NCI-H774 (cell line): ENCODE results near the gene IQCN.

Experiments used
- DNase-seq: peaks from one replicate; lab custom pipeline; 2025; lab: John Stamatoyannopoulos, UW

IQCN gene

DNA sequence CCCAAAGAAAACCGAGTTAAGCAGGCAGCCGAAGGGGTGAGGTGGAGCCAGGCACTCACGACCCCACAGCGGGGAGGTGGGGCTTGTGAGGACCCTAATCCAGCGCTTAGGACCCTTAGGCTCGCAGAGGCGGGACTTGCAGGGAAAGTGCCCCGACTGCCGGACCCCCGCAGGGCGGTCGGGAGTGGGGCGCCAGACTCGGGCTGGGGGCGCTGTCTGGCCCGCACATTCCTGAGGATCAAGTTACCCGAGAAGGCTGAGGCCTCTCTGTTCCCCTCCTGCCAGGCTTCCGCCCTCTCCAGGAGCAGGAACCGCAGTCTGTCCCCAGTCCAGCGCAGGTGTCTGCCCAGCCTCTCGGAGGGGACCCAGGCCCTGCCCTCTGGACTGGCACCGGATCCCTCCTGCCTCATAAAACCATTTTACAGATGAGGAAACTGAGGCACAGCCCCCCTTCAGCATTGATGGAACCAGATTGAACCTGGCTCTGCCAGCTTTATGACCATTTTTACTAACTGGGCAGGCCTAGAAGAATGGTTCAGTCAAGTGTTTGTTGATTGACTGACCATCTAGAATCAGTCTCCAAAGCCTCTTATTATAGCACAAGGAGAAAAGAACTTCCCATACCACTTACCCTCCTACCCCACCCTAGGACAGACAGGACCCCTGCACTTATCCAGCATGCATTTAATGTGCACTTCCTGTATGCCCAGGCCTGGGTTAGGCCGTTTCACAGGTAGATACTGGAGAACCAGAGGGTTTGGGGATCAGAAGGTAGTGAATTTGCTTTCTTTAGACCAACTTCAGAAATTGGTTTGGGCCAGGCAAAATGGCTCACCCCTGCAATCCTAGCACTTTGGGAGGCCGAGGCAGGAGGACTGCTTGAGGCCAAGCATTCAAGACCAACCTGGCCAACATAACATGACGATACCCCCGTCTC, 13.9 kb upstream of the IQCN start:
- DNase-seq: no peak

DNA sequence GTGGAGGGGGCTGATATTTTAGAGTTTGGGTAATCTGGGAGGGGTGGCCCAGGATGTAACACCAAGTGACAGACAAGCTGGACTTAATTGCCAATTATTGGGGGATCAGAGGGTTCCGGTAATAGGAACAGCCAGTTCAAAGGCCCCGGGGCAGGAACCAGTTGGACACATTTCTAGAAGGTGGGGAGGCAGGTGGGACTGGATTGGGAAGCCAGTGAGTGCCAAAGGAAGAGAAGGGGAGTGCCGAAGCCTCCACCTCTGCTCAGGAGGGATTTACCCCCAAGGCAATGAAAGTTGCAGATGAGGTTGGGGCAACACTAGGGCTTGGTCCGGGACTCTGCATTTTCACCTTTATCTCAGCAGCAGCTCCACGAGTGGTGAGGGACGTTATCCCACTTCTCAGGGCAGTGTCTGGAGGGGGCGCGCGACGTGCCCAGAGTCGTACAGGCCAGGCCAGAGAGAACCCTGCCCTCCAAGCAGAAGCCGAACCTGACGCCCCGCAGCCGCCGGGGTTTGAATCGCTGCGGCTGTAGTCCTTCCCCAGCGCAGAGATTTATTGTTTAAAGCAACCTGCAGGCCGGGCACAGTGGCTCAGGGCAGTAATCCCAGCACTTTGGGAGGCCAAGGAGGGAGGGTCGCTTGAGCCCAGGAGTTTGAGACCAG, 12.9 kb upstream of the IQCN start:
- DNase-seq: no peak

DNA sequence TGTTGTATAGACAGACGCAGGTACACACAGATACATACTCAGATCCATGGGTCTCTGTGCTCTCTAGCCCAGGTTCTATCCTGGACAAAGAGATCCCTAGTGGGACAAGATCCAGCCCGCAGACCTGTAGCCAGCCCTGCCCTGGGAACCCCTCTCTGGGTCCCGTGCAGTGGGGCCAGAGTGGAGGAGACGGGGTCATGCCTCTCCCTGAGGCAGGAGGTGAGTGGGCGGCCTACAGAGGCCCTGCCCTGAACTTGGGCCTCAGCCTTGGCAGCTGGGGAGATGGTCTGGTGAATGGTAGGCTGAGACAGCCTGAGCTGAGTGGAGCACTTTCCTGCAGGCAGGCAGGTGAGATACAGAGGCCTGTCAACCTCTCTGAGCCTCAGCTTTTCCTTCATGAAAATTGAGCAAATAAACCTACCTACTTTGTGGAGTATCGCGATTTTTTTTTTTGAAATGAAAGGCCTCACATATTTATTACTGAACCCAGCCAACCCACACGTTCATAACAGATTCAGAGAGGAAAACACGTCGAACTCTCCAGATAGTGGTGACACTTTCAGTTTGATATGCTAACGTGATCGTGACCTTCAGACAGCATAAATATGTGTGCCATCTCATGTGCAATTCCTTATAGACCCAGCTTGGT, 10.6 kb upstream of the IQCN start:
- no peak for DNase-seq

DNA sequence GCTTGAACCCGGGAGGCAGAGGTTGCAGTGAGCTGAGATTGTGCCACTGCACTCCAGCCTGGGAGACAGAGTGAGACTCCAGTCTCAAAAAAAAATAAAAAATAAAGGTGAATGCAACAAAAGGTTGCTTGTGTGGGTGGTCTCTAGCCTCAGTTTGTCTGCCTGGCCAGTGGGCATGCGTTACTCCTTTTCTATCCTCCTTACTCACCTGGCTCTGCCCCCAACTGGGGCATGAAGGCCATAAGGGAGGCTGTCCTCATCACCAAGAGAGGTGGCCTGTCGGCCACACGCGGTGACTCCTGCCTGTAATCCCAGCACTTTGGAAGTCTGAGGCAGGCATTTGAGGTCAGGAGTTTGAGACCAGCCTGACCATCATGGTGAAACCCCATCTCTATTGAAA, 9.1 kb upstream of the IQCN start:
- no peak for DNase-seq

DNA sequence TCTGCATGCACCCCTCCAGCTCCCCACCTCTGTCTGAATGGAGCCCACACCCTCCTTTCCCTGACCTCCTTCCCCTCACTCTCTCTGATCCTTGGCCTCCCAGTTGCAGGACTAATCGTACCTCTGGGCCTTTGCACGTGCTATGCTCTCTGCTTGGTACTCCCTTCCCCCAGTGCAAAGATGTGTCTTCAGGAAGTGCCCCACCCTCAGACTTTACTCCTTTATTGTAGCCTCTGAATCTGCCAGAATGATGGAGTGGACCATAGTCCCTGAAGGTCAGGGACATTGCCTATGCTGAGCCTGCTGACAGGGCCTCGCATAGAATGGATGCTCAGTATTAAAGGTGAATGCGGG, 8.5 kb upstream of the IQCN start:
- DNase-seq: no peak

DNA sequence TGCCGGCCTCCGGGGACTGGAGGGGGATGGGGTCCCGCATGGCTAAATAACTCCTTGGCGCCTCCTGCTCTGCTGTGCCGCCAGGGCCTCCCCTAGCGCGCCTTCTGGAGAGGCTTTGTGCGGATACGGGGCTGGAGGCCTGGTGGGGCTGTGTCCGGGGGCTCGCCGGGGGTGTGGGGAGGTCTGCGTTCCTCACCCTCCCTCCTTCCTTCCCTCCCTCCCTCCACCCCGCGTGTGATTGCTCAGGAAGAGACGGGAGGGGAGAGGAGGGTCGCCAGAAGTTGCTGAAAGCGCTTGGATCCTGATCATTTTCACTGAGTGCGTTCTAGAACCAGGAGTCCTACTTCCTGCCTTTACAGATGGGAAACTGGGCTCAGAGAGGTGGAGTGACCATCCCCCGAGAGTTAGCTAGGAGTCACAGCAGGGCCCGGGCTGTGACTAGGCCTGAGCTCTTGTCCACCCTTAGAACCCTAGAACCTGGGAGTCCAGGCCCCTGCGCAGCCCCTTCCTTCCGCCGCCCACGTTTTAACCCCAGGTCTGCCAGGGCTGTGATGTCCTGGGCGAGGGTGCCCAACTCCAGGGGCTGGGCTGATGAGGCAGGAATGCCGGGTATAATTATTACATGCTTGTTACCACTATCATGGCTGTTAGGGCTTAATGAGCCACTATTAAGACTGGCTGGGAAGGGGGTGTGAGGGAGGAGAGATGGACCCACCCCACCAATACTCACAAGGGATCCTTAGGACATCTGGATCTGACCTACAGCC, 8.0 kb upstream of the IQCN start:
- DNase-seq: peak; percentile 24

DNA sequence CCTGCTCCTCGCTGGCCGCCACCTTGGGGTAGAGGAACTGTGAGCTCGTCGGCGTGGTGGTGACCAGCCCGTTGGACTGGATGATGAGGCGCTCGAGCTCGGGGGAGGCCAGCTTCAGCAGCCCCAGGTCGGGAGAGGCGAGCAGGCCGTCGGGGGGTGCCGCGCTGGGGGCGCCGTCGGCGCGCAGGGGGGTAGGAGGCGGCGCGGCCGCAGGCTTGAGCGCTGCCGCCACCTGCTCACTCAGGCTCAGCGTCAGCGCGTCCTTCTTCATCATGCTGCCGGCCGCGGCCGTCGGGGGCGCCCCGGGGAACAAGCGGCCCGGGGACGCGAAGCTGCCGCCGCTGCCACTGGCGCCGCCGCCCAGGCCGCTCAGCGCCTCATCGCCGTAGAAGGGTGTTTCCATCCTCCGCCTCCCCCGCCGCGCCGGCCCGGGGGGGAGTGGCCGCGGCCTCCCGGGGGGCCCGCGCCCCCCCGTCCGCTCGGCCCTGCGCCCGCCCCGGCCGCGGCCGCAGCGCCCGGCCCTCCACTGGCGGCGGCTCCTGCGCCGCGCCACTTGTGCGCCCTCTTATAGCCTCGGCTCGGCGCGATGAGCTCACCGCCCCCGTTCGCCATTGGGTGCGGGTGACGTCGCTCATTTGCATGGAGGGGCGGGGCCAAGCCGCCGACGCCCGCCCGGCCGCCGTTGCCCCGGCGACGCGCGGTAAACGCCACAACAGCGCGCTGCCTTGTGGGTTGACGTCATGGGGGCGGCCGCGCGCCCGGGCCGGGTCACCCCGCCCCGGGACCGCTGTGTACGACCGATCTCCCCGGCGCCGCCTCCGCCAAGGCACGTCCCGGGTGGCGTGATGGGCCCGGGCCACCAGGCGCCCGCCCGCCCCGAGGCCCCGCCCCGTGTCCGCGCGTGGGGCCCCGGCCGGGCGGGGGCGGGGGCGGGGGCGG, 7.1 kb upstream of the IQCN start, which contains the start of gene JUND:
Gene JUND, minus strand, starts transcription at position 541 of the 939 bp plus-strand sequence. Its CDS starts 138 bp downstream, at position 403.
- DNase-seq: peak; percentile 96

DNA sequence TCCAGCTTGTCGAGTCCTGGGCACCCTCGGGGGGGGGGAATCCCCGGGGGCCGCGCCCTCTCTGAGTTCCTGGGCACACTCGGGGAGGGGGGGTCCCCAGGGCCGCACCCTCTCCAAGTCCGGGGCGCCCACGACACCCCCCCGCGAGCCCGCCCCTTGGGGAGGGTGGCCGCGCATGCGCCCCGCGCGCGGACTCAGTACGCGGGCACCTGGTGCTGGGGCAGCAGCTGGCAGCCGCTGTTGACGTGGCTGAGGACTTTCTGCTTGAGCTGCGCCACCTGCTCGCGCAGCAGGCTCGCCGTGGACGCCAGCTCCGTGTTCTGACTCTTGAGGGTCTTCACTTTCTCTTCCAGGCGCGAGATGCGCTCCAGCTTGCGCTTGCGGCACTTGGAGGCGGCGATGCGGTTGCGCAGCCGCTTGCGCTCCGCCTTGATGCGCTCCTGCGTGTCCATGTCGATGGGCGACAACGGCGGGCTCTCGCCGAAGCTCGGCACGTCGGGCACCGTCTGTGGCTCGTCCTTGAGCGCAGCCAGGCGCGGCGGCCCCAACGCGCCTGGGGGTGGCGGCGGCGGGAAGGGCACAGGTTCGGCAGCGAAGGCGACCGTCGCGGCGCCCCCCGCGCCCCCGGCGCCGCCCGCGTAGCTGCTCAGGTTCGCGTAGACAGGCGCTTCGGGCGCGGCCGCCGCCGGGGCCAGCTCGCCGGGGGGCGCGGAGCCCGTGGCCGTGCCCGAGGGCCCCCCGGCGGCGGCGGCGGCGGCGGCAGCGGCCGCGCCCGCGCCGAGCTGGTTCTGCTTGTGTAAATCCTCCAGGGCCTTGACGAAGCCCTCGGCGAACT, 6.2 kb upstream of the IQCN start:
- DNase-seq: peak; percentile 78

DNA sequence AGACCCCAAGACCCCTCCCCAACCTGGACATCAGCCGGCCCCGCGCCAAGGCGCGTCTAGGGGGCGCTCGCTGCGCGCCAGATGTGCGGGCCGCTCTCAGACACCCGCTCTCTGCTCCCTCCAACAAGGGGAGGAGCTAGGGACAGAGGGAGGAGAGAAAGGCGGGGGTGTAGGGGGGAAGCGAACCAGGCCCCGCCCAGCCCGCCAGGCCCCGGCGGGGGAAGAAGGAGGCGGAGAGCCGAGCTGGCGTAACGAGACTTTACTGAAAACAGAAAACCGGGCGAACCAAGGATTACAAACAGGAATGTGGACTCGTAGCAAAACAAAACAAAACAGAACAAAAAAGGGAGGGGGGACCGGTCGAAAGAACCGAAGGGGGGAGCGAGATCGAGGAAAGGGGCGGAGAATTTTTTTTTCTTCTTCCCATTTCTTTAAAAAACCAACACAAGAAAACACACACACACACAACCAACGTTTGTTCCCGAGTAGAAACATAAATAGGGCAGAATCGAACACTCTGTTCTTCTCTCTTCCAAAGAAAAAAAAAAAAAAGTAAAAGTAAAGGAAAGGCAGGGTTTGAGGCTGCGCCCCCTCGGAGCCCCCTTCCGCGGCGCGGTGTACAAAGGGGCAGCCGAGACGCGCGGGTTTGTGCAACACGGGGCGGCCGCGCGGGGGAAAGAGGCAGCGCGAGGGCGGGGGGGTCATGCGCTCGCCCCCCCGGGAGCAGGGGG, 5.4 kb upstream of the IQCN start:
- DNase-seq: peak; percentile 89

DNA sequence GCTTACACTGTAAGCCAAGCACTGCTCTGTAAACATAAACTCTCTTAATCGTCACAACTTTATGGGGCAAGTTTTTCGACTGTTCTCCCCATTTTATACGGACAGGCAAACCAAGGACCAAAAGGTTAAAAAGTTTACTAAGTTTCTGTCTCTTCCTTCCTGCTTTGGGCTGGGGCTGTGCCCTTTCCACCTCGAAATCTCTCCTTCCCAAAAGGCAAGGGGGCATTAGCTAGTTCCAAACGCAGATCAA, 4.9 kb upstream of the IQCN start:
- no peak for DNase-seq

DNA sequence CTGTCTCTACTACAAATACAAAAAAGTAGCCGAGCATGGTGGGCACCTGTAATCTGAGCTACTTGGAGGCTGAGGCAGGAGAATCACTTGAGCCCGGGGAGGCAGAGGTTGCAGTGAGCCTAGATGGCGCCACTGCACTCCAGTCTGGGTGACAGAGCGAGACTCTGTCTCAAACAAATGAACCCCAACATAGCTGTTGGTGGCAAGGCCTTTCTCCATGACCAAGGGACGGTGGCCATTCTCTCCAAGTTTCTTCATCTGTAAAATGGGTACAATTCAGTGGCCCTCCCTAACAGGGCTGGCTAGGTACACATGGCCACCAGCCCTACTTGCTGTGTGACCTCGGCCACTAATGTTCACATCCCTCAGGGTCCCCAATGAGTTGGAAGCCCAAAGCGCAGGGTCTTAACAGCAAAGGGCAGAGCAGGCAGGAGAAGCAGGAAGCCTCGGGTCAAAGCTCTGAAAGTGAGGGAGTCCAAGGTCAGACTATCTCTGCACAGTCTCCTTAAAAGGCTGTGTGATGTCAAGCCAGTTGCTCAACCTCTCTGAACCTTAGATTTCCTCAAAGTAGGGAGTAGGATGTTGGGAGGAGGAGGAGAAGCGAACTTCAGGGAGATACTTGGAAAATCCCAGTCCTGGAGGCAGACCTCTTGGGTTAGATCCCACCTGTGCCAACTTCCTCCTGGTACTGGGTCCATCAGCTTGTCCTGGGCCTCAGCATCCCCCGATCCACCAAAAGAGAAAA, 4.4 kb upstream of the IQCN start:
- DNase-seq: no peak

DNA sequence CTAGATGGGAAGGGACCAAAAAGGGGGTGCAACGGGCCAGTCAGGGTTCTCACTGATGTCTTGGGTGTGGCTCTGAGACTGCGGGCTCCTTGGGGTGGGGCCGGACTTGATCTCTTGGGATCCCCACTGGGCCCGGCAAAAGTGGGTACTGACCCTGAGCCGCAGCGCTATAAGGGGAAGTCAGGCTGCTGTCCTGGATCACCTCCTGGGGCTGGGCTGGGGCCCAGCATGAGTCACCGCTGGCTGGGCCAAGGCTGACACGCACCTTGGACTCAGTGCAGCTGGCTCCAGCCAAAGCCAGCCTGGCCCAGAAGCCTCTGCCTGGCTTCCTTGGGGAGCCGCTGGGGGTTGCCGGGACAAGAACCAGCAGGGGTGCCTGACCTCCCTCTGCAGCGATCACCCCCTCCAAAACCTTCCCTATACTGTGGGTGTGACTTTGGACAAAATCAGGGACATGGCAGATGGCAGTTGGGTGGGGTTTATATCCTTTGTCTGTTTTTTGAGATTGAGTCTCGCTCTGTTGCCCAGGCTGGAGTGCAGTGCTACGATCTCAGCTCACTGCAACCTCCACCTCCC, 617 bp upstream of the IQCN start:
- DNase-seq: no peak

DNA sequence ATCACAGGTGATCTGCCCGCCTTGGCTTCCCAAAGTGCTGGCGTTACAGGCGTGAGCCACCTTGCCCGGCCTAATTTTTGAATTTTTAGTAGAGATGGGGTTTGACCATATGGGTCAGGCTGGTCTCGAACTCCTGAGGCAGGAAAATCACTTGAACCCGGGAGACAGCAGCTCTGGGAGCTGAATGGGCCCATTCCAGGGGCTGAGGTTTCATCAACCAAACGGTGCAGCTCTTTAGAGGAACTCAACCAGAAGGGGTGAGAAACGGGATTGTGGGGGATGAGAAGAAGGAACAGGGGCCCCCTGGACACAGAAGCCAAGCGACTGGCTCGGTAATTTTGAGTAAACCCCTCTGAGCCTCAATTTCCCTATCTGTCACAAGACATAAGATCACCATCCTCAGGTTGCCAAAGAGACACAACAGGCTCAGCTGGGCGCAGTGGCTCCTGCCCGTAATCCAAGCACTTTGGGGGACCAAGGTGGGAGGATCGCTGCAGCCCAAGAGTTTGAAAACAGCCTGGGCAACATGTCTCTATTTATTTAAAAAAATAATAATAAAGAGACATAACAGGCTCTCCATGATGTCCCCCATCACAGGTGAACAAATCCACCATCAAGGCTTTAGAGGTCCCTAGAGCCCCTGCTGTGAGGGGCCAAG, 562 bp downstream of the IQCN start:
- no peak for DNase-seq

DNA sequence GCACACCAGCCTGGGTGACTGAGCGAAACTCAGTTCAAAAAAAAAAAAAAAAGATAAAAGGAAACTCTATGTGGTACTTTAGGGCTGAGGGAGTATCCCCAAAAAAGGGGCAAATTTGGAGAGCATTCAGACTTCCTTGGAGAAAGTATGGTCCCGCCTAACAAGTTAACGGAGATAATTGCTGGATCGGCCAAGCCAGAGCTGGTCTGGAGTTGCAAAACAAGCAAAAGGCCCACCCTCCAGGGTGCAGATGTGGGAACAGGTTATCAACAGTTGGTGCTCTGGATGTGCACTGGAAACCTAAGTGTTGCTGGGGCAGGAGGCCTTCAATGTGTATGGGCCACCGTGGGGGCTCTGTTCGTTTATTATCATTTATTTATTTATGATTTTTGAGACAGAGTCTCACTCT, 2.8 kb downstream of the IQCN start:
- DNase-seq: no peak

DNA sequence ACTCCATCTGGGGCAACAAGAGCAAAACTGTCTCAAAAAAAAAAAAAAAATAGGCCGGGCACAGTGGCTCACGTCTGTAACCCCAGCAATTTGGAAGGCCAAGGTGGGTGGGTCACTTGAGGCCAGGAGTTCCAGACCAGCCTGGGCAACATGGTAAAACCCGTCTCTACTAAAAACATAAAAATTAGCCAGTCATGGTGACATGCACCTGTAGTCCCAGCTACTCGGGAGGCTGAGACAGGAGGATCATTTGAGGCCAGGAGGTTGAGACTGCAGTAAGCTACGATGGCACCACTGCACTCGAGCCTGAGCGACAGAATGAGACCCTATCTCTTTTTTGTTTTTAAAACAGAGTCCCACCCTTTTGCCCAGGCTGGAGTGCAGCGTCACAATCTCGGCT, 3.9 kb downstream of the IQCN start:
- DNase-seq: no peak

DNA sequence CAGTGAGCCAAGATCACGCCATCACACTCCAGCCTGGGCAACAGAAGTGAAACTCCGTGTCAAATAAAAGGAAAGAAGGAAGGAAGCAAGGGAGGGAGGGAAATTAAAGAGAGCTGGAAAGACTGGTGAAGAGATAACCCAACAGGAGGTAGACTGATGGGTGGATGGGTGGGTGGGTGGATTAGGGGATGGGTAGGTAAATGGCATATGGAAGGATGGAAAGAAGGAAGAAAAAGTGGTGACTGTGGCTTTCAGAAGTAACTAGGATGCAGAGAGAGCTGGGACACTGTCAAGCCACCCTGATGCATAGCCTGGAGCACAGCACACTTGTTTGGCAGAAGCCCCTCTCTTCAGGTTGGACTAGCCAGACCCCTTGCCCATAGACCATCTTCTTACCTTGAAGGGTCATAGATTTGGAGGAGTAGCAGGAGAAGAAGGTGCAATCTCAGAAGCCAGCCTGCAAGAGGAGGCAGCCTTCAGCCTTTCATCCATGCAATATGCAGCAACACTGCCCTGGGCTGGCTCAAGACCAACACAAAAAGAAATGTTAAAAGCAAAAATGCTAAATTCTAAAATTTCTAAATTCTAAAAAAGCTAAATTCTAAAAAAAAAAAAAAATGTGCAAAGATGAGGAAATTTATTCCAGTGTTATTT, 5.1 kb downstream of the IQCN start:
- DNase-seq: no peak
